Endothelial cell of umbilical vein (primary cell): ENCODE measurements around the gene PDE11A. TPM values are rescaled to one million over a fixed set of nuclear protein-coding genes. Genes with fewer than 3 reads are reported as not detected.

Experiments used
- BruUV-seq: library from RNA; stranded (reverse); fragments of 400-500 nt; replicated peaks from 2 replicates; lab custom pipeline; 2021; lab: Mats Ljungman, UMichigan
- CTCF ChIA-PET: fragments of 300-600, 350-600 bp; sonication (Branson Sonifier 250); formaldehyde crosslinking; loops from one replicate; lab custom pipeline; 2021; ENCODE audit warnings: antibody characterized with exemption, inconsistent platforms; lab: Charles Lee
- POLR2A ChIA-PET: fragments of 300-600, 350-600 bp; sonication (Branson Sonifier 250); formaldehyde crosslinking; loops from one replicate; lab custom pipeline; 2021; ENCODE audit warnings: antibody characterized with exemption, inconsistent platforms; lab: Charles Lee
- DNase-seq: peaks from one replicate; pipeline ENCODE4 v3.0.0-alpha.2; 2011; ENCODE audit warnings: low read depth, low spot score
- FAIRE-seq: peaks from 2 replicates; lab custom pipeline; 2011; peaks lifted over from hg19 to GRCh38; lab: Jason Lieb, UNC
- H2AFZ ChIP-seq: 2 replicates; pipeline ENCODE4 v1.6.0; 2012; ENCODE audit warnings: low read depth, low read length, control low read depth, inconsistent platforms
- H3K27ac ChIP-seq: 2 replicates; pipeline ENCODE4 v1.5.1; 2011; ENCODE audit warnings: low read depth, mild to moderate bottlenecking, control low read depth, low read length, moderate library complexity; ENCODE audit not compliant: insufficient read depth
- H3K27me3 ChIP-seq, 2 experiments: 2 replicates each; pipeline versions ENCODE4 v1.6.0 to v1.6.1; 2011; ENCODE audit warnings: low read length in 2 of 2, mixed read lengths in 1 of 2; ENCODE audit not compliant: control insufficient read depth in 2 of 2, insufficient read depth in 2 of 2
- H3K36me3 ChIP-seq, 2 experiments: 2 replicates in 1 of 2; 3 replicates in 1 of 2; pipeline ENCODE4 v1.5.1; 2011; ENCODE audit warnings: low read length in 2 of 2, mild to moderate bottlenecking in 1 of 2, moderate library complexity in 1 of 2; ENCODE audit not compliant: control insufficient read depth in 2 of 2, insufficient read depth in 2 of 2; ENCODE audit errors: extremely low read depth in 1 of 2
- H3K4me1 ChIP-seq: 3 replicates; pipeline ENCODE4 v1.5.1; 2011; ENCODE audit warnings: mild to moderate bottlenecking, low read length; ENCODE audit not compliant: control insufficient read depth, insufficient read depth; ENCODE audit errors: extremely low read depth
- H3K4me2 ChIP-seq: 2 replicates; pipeline ENCODE4 v1.6.1; 2011; ENCODE audit warnings: low read length, control low read depth, mixed read lengths; ENCODE audit not compliant: insufficient read depth
- H3K4me3 ChIP-seq, 3 experiments: fragments of 200-600 bp in 1 of 3; sonication (generic), shearing (Covaris generic) in 1 of 3; replicated peaks in 1 of 3; 2 replicates each; pipeline ENCODE4 v1.5.1; 2011 to 2016; ENCODE audit warnings: control low read depth in 3 of 3, low read length in 3 of 3, mild to moderate bottlenecking in 2 of 3, inconsistent platforms in 1 of 3, low read depth in 1 of 3, moderate library complexity in 1 of 3; ENCODE audit not compliant: insufficient read depth in 1 of 3
- H3K79me2 ChIP-seq: 2 replicates; pipeline ENCODE4 v1.6.0; 2012; ENCODE audit warnings: low read length, inconsistent platforms; ENCODE audit not compliant: control insufficient read depth, insufficient read depth
- H3K9ac ChIP-seq: replicated peaks from 2 replicates; pipeline ENCODE3; 2011; ENCODE audit warnings: low read length, control low read depth; ENCODE audit not compliant: insufficient read depth; ENCODE audit errors: extremely low read depth
- H3K9me1 ChIP-seq: replicated peaks from 3 replicates; pipeline ENCODE4 v1.6.0; 2011; ENCODE audit warnings: mild to moderate bottlenecking, low read length; ENCODE audit not compliant: control insufficient read depth, insufficient read depth; ENCODE audit errors: extremely low read depth
- H3K9me3 ChIP-seq: replicated peaks from 2 replicates; pipeline ENCODE4 v1.5.1; 2012; ENCODE audit warnings: low read length, inconsistent platforms; ENCODE audit not compliant: control insufficient read depth, insufficient read depth
- H4K20me1 ChIP-seq: replicated peaks from 2 replicates; pipeline ENCODE3; 2011; ENCODE audit warnings: mild to moderate bottlenecking, low read length; ENCODE audit not compliant: control insufficient read depth, insufficient read depth; ENCODE audit errors: extremely low read depth
- EZH2 ChIP-seq: IDR thresholded peaks from 2 replicates; pipeline ENCODE4 v1.6.1; 2012; ENCODE audit warnings: borderline replicate concordance, low read depth, mild to moderate bottlenecking, moderate library complexity, low read length, inconsistent platforms; ENCODE audit not compliant: severe bottlenecking
- MYC ChIP-seq: IDR thresholded peaks from one replicate; pipeline ENCODE4 v1.6.1; 2011; ENCODE audit warnings: mild to moderate bottlenecking, low read depth, low read length
- POLR2A ChIP-seq: IDR thresholded peaks from 2 replicates; pipeline ENCODE4 v1.6.1; 2012; ENCODE audit warnings: low read depth, mild to moderate bottlenecking, control low read depth, low read length
- dilution Hi-C: fragments of 300-500 bp; cut with MboI; formaldehyde crosslinking; loops from one replicate; pipeline ENCODE4 v1.15.0; 2019; ENCODE audit warnings: low sequenced_read_pairs; ENCODE audit not compliant: extremely low pct_ligation_motif_present
- intact Hi-C: fragments of 100-400 bp; cut with micrococcal nuclease; formaldehyde crosslinking; loops from one replicate; pipeline ENCODE4 v1.10.0; 2022
- polyA plus RNA-seq, 4 experiments: library from polyadenylated mRNA; depleted of rRNA in 3 of 4; stranded (reverse) in 3 of 4; unstranded in 1 of 4; fragments of >200 nt; gene quantifications; 2 replicates each; pipeline versions ENCODE4 v1.2.1 to v1.2.3, GENCODE V29; 2011 to 2012; ENCODE audit warnings: missing spikeins in 1 of 4
- total RNA-seq: library from RNA; stranded (reverse); gene quantifications from 2 replicates; pipeline ENCODE4 v1.2.3, GENCODE V29; 2021
- TF ChIP-seq, protein P1 (sequence below), 2 donors: IDR thresholded peaks; 1 replicate in 1 of 2; 2 replicates in 1 of 2; pipeline ENCODE4 v1.5.1; 2011; ENCODE audit warnings: low read length in 2 of 2, mild to moderate bottlenecking in 2 of 2, moderate library complexity in 2 of 2, control low read depth in 1 of 2, inconsistent platforms in 1 of 2, low read depth in 1 of 2; ENCODE audit not compliant: insufficient read depth in 1 of 2; ENCODE audit errors: extremely low read depth in 1 of 2

The PDE11A gene
- total and polyA plus RNA-seq, 2 donors (not counting 3 experiments of a cell fraction or from before 2014, with no cell fraction given) = 0.07 to 0.51 TPM

GRCh38 chr2:177771191-177771590, 301.4 kb downstream of the PDE11A start:
- Histone ChIP-seq H3K36me3 (no peaks in the 10 kb centered on the region), H3K9me1 (no peaks in the 10 kb centered on the region), H3K4me3 (no peak overlapping the region), H3K79me2 (no peaks in the 10 kb centered on the region), H3K4me2 (no peak overlapping the region), H2AFZ (no peak overlapping the region), H3K27ac (no peak overlapping the region), H3K27me3 (peaks cover 7 to 16% of the 10 kb centered on the region in 2 experiments), H3K9me3 (no peaks in the 10 kb centered on the region), H3K4me1 (no peaks in the 10 kb centered on the region), H4K20me1 (no peaks in the 10 kb centered on the region), H3K9ac (no peak overlapping the region)
- ChIA-PET POLR2A (no interaction called here), CTCF (interaction anchor here (3.0 kb wide), 1 partner anchor 12 kb away, joined by 16 read pairs; no protein-coding TSS in a partner anchor)
- dilution Hi-C loops (no loop called here), intact Hi-C loops (no loop called here)
- BruUV-seq = no TSS peak
- no peak for FAIRE-seq
- DNase-seq = no peak
- TF ChIP-seq MYC (no peak), POLR2A (no peak)
- TF ChIP-seq, protein P1, sequence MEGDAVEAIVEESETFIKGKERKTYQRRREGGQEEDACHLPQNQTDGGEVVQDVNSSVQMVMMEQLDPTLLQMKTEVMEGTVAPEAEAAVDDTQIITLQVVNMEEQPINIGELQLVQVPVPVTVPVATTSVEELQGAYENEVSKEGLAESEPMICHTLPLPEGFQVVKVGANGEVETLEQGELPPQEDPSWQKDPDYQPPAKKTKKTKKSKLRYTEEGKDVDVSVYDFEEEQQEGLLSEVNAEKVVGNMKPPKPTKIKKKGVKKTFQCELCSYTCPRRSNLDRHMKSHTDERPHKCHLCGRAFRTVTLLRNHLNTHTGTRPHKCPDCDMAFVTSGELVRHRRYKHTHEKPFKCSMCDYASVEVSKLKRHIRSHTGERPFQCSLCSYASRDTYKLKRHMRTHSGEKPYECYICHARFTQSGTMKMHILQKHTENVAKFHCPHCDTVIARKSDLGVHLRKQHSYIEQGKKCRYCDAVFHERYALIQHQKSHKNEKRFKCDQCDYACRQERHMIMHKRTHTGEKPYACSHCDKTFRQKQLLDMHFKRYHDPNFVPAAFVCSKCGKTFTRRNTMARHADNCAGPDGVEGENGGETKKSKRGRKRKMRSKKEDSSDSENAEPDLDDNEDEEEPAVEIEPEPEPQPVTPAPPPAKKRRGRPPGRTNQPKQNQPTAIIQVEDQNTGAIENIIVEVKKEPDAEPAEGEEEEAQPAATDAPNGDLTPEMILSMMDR (IDR thresholded peaks at IDR 0.05; ENCODE audit: extremely low read depth in 1 of 2, insufficient read depth in 1 of 2, low read depth in 1 of 2, low read length in 2 of 2) = no peak

DNA sequence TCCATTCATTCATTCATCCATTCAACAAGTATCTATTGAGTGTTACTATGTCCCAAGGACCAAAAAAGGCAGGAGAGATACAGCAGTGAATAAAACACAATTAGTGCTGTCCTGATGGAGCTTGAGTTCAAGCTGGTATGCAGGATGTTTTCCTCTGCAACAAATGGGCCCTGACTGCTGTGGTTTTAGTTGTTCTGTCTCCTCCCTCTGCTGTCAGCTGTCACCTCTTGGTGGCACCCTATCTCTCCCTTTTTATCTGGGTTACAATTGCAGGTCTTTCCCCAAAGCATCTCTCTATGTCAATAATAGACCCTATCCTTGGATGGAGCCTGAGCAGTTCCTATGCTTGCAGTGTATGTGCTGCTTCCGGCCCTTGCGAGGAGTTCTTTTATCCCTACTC, 304.8 kb downstream of the PDE11A start:
- BruUV-seq = no TSS peak
- no peaks in the 10 kb centered on the region for H4K20me1 ChIP-seq
- no peak for TF ChIP-seq EZH2
- H3K9me1 ChIP-seq = no peaks in the 10 kb centered on the region
- H3K27me3 ChIP-seq = peaks cover 0 to 4% of the 10 kb centered on the region in 2 experiments
- H3K36me3 ChIP-seq = no peaks in the 10 kb centered on the region
- dilution Hi-C loops = no loop called here
- H3K79me2 ChIP-seq = no peaks in the 10 kb centered on the region
- intact Hi-C loops = no loop called here
- H2AFZ ChIP-seq = no peak overlapping the region
- no peaks in the 10 kb centered on the region for H3K9me3 ChIP-seq
- no peak overlapping the region for H3K9ac ChIP-seq
- no peaks in the 10 kb centered on the region for H3K4me1 ChIP-seq
- CTCF ChIA-PET = interaction anchor here (2.3 to 3.4 kb wide), 2 partner anchors 432 to 603 kb away, joined by 5 to 10 read pairs; no protein-coding TSS in a partner anchor
- H3K4me3 ChIP-seq = no peak overlapping the region
- DNase-seq = no peak
- no peak overlapping the region for H3K4me2 ChIP-seq
- no peak for FAIRE-seq
- POLR2A ChIA-PET = no interaction called here
- no peak overlapping the region for H3K27ac ChIP-seq
